ENCODE measurements around the gene EIF1AX.
"Not testable (repeated sequence)": the region's sequence is repeated elsewhere in the genome, so short reads cannot be mapped to it uniquely, and the experiment has no call there.

Gene EIF1AX

DNA sequence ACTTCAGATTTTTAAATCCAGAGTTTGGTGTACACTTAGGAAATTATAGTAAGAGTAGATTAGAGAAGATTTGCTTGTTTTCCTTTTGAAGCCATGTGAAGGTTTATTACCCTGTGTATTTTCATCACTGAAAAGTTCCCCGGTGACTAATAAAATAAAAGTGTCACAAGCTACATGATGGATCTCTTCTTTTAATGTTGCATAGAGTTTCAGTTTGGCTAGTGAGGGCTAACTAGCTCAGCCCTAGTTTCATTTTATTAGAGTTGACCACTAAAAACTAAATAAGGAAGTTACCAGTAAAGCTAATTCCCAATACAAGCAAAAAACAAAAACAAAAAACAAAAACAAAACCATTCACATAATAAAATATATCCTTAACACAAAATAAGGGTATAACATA, 14.8 kb downstream of the EIF1AX start:
- DNase-seq (ENCODE audit: low spot score): not testable (repeated sequence)

DNA sequence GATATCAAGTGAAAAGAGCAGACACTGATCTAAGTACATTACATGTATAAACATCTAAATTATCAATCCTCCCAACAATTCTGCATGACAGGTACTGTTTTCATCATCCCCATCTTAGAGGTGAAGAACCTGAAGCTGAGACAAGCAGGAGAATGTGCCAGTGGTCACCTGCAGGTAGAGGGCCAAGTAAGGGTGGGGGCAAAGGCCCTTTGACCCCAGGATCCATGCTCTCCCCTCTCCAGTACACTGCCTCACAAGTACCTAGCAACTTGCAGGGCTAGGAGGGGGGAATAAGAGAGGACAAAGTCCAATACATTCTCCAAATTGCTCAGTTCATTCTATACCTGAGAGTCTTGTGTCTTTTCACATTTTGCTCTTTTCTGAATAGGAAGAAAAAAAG, 16.7 kb downstream of the EIF1AX start:
- DNase-seq (ENCODE audit: low spot score): no peak

DNA sequence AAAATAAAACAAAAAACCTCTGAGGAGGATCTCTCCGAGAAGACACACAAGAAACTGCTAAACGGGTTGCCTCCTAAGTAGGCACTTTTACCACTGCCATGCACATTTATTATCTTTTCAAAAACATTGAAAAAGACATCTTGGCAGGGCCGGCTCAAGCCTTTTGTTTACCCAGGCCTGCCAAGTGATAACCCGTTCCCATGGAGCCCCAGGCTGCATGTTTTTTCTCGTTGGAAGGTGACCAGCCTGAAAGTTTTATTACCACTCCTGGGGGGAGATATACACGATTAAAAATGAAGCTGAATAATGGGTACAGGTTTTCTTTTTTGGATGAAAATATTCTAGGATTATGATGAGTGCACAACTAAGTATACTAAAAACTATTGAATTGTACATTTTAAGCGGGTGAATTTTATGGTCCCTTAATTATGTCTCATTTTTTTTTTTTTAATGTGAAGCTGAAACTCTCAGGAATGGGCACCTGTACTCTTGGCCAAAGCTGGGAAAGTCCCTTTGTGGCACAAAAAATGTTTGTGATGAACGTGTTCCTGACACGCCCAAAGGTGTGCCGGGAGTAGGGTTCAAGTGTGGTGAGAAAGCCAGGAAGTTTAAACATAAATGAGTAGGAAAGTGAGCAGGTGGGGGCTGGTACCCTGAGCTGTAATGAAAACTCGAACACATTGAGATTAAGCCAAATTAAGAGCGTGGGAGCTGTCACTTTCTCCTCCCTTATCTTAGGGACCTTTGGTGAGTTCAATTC, 23.4 kb downstream of the EIF1AX start:
- no peak for DNase-seq (ENCODE audit: low spot score)

DNA sequence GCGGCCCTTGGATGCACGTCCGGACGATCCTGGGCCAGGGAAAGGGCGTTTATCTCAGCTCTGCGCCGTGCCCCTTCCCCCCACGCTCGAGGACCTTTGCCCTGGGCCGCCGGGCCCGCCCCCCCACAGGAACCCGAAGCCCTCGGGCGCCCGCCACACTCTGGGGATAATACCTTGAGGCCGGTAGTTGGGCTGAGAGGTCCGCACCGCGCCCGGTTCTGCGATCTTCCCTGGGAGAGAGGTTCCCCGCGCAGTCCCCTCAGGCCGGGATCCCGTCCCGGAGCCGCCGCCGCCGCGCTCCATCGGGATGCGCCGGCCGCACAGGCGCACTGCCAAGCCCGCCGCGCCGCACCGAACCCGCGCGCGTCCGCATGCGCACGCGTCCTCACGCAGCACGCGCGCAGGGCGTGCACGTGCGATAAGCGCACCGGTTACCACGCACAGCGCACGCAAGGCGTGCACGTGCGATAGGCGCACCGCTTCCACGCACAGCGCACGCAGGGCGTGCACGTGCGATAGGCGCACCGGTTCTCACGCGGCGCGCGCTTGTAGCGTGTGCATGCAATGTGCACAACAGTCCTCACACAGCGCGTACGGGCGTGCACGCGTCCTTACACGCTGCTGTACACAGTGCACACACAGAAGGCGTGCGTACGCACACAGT, 24.9 kb downstream of the EIF1AX start, which contains the start of gene MAP7D2:
TSS of gene MAP7D2 (minus strand) at position 331 of the 664 bp plus-strand sequence. CDS start at position 303, 28 bp downstream.
- DNase-seq (ENCODE audit: low spot score): no peak

DNA sequence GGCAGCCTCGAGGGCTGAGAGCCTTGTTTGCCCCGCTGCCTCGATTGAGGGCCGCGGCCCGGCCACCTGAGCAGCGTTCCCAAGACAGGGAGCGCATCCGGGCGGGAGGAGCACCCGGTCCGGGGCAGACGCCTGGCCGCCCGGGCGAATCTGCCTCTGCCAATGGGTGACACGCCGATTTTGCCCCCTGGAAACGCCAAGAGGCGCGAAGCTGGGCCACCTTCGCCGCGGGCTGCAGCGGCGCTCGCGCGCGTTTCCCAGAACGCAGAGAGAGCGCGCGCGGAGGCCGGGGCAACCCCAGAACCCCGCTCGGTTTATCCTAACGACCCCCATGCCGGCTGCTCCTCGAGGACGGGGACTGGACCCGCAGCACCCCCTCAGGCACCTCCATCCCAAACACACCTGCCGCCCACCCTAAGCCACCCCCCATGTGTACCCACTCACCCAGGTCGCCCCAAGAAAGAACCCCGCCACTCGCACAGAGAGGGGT, 25.5 kb downstream of the EIF1AX start:
- no peak for DNase-seq (ENCODE audit: low spot score)

DNA sequence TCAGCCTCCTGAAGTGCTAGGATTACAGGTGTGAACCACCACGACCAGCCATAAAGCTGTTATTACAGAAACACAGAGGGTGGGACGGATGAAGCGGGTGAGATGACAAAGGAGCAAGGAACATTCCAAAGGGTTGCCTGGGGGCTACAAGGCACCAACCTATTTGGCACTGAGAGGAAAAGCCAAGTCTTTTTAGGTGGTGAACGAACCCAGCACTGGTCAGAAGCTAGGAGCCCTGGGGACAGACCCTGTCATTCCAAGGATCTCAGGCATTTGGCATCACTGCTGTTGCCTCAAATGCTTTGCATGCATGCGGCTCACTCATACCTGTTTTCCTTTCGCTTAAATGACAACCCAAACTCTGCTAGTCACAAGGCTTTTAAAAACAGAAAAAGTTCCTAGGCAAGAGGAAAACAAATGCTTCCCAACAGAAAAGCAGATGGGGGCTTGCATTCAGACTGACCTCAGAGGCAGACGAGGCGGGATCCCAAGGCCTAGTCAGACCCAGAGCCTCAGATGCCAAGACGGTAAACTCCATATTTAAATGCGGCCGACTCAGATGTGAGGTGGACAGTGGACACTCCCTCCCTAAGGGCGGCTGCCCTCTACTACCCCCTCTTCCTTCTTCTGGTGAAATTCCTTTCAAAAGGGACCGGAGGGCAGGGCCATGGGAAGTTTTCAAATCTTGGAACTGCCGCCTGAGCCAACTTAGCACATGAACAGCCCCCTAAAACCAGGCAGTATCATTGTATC, 29.4 kb downstream of the EIF1AX start:
- DNase-seq (ENCODE audit: low spot score): no peak

DNA sequence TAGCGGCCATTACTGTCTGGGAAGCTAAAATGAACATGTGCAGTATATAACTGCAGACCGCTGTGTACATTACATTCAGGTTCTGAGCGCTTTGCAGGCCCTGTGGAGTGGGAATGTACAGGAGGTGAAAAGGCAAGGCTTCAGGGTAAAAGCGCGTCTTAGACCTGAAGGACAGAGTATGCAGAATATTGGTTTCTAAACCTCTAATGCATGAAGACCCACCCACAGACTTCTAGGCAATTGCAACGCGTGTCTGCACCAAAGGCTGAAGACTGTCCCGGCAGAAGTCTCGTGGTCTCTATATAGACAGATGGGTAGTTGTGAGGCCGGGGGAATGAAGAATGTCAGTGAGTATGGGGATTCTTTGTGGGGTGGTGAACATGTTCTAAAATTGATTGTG, 30.4 kb downstream of the EIF1AX start:
- no peak for DNase-seq (ENCODE audit: low spot score)

DNA sequence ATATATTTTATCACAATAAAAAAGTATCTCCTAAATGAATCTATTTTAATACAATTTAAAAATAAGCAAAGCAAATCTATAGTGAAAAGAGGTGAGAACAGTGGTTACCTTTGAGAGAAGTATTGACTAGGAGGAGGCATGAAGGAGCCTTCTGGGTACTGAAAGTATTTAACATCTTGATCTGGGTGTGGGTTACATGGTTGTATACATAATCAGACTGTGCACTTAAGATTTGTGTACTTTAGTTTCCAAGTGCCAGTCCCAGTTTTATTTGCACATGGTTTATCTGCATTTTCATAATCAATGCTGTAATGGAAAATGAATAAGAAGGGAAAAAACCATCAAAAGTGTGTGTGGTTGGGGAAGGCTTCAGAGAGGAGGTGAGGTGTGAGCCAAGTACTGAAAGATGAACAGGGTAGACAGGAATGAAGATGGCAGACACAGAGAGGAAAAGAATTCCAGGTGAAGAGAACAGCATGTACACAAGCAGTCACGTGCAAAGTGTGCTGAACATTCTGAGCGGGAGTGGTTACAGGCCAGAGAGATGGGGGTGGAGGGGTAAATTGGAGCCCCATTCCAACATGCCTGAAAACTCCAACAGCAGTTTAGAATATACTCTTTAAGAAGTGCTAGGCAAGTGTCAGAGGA, 39.6 kb downstream of the EIF1AX start:
- no peak for DNase-seq (ENCODE audit: low spot score)

DNA sequence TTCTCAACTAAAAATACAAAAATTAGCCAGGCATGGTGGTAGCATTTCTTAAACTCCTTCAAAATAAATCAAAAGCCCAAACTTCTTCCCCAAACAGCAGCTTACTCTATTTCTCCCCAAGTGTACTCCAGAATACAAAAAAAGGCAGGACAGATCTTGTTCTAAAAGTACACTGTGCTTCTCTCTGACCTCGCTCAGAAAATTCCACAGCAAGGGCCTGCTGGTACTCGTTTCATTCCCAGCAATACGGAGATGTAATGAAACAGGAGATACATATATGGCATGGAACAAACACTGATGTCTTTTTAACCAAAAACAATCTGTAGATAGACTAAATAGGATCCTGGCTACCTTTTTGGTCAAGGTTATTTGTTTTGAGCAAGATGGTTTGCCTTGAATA, 50.1 kb downstream of the EIF1AX start:
- no peak for DNase-seq (ENCODE audit: low spot score)

DNA sequence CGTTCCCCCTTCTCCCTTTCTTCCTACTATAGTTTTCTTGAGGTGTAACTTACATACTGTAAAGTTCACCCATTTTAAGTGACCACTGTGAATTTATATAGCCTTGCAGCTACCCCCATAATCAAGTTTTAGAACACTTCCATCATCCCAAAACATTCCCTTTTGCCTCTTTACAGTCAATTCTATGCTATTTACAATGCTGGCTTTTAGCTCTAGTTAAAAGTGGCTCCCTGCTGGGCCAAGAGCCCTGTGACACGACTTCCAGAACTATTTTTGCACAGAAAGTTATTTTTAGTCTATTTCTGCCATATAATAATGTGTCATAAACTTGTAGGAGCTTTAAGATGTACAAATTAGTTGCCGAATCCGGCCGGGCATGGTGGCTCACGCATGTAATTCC, 51.8 kb downstream of the EIF1AX start:
- DNase-seq (ENCODE audit: low spot score): no peak

DNA sequence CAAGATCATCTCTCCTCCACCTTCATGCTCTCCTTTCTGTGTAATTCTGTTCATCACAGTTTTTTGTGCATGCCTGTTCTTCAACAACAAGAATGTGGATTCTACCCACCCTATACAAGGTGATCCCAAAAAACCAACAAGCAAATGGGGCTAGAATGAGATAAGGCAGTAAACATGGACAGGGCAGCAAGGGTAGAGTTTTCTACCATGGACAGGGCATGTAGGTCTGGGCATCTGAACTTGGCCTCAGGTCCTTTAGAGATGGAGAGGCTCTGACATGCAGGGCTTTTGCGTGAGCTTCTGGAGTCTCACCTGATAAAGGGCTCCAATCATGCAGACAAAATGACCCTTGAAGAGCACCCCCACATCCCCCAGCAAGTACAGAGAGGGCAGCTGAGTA, 61.4 kb downstream of the EIF1AX start:
- DNase-seq (ENCODE audit: low spot score): no peak

Measured in RKO (cell line).